ENCODE results near the gene EYA2.

DNA sequence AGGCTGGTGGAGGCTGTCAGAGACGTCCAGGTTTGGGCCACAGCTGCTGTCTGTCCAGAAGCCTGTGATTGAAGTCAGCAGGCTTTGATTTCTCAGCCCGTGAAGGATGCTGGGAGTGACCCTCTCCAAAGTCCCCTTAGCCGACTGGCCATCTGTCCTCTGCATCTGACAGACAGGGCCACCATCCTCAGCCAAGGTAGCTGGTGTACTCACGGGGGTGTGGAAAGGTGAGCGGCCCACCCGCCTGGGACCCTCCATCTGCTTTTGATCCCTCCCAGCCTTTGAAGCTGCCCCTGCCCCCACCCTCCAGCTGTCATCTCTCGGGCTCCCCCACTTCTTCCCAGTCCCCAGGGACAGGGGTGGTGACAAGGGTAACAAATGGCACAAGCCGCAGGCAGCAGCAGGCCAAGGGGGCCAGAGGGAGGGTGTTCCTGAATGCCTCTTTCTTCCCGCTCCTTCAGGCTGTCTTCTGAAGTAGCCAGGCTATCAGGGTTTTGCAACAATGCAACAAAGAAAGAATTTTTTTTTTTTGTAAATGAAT, 84.4 kb downstream of the EYA2 start:
- TF ChIP-seq CTCF (conservative IDR thresholded peaks at IDR 0.05; ENCODE audit: low read depth, low read length): no peak
- TF ChIP-seq EZH2 (IDR thresholded peaks at IDR 0.05; ENCODE audit: borderline replicate concordance, low read depth, low read length, poor library complexity, severe bottlenecking): no peak

Data from A673 (cell line).